ENCODE measurements around the gene KRTAP27-1. TPM values are rescaled to one million over a fixed set of nuclear protein-coding genes. Genes with fewer than 3 reads are reported as not detected.

The KRTAP27-1 gene
- total RNA-seq, 1 experiment from 2014 or later, result not detected

- DNase-seq, result no peak
- no peaks in the 10 kb centered on the region for H3K27me3 ChIP-seq
Measured at GRCh38 chr21:30326390-30326789, 11.1 kb downstream of the KRTAP27-1 start.

GRCh38 chr21:30320215-30320614 lies 17.3 kb downstream of the KRTAP27-1 start, which contains the start of gene KRTAP26-1:
KRTAP26-1 (minus strand) TSS chr21:30320315; CDS start chr21:30320035, 280 bp downstream.
- H3K4me3 ChIP-seq, result no peak within 1 kb of the TSS
- no peaks in the 10 kb centered on the region for H3K36me3 ChIP-seq
- H3K9me3 ChIP-seq, result no peaks in the 10 kb centered on the region
- no peaks in the 10 kb centered on the region; the same call in 1 of the 2 replicates for H3K27me3 ChIP-seq
- DNase-seq, result no peak

More at GRCh38 chr21:30326390-30326789, 11.1 kb downstream of the KRTAP27-1 start:
- Histone ChIP-seq H3K9me3 (0 out of 2 replicates have a peak, but pooled peaks cover 4% of the 10 kb centered on the region), H3K36me3 (no peaks in the 10 kb centered on the region), H3K4me3 (no peak overlapping the region)

- no peak for DNase-seq
- Histone ChIP-seq H3K36me3 (no peaks in the 10 kb centered on the region), H3K4me3 (no peak overlapping the region), H3K27me3 (no peaks in the 10 kb centered on the region; the same call in 1 of the 2 replicates), H3K9me3 (no peaks in the 10 kb centered on the region)
Measured at GRCh38 chr21:30315701-30316100, 21.8 kb downstream of the KRTAP27-1 start.

GRCh38 chr21:30306884-30307283 lies 30.6 kb downstream of the KRTAP27-1 start:
- no peak for DNase-seq
- no peaks in the 10 kb centered on the region for H3K9me3 ChIP-seq
- H3K27me3 ChIP-seq, result no peaks in the 10 kb centered on the region
- H3K4me3 ChIP-seq, result no peak overlapping the region
- no peaks in the 10 kb centered on the region for H3K36me3 ChIP-seq

- H3K27me3 ChIP-seq, result no peaks in the 10 kb centered on the region
- no peaks in the 10 kb centered on the region for H3K36me3 ChIP-seq
- H3K4me3 ChIP-seq, result no peak overlapping the region
- DNase-seq, result no peak
- no peaks in the 10 kb centered on the region for H3K9me3 ChIP-seq
Measured at GRCh38 chr21:30305136-30305535, 32.4 kb downstream of the KRTAP27-1 start.

DNA sequence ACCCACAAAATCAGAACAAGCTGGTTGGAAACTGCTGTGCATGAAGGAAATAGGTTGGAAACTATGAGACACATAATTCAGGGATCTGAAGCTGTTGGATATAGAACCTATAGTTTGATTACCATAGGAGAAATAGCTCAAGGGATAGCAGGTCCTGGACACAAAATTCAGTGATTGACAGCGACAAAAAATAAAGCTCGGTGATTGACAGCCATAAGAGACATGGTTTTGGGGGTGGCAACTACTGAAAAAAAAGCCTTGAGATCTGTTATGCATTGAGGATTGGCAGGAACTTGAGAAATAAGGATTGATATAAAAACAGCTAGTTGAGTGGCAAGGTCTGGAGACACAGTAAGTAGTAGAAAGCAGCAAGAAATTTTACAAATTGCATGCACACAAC lies 48.3 kb downstream of the KRTAP27-1 start, which contains the start of gene KRTAP25-1:
Gene KRTAP25-1, minus strand, starts transcription at position 300 of the 400 bp plus-strand sequence. Its CDS starts 24 bp downstream, at position 276.
- DNase-seq, result no peak
- H3K4me3 ChIP-seq, result no peak within 1 kb of the TSS
- H3K9me3 ChIP-seq, result no peaks in the 10 kb centered on the region
- H3K36me3 ChIP-seq, result no peaks in the 10 kb centered on the region
- no peaks in the 10 kb centered on the region; the same call in 1 of the 2 replicates for H3K27me3 ChIP-seq

Other genes starting within 250 kb of the KRTAP27-1 start
- gene CLDN17, start 170.9 kb downstream of the KRTAP27-1 start, total RNA-seq (2014; rRNA removed; shearing (Covaris generic); ENCODE audit: low replicate concordance), result not detected in 2 replicates
- not detected in 2 replicates for gene CLDN8, start 121.6 kb downstream of the KRTAP27-1 start, total RNA-seq (2014; rRNA removed; shearing (Covaris generic); ENCODE audit: low replicate concordance)
- gene KRTAP24-1, start 54.7 kb downstream of the KRTAP27-1 start, total RNA-seq (2014; rRNA removed; shearing (Covaris generic); ENCODE audit: low replicate concordance), result not detected in 2 replicates
- not detected in 2 replicates for gene KRTAP25-1, start 48.2 kb downstream of the KRTAP27-1 start, total RNA-seq (2014; rRNA removed; shearing (Covaris generic); ENCODE audit: low replicate concordance)
- gene KRTAP26-1, start 17.4 kb downstream of the KRTAP27-1 start, total RNA-seq (2014; rRNA removed; shearing (Covaris generic); ENCODE audit: low replicate concordance), result not detected in 2 replicates
- not detected in 2 replicates for gene KRTAP23-1, start 10.9 kb upstream of the KRTAP27-1 start, total RNA-seq (2014; rRNA removed; shearing (Covaris generic); ENCODE audit: low replicate concordance)
- not detected in 2 replicates for gene KRTAP13-2, start 34.6 kb upstream of the KRTAP27-1 start, total RNA-seq (2014; rRNA removed; shearing (Covaris generic); ENCODE audit: low replicate concordance)
- gene KRTAP13-1, start 58.3 kb upstream of the KRTAP27-1 start, total RNA-seq (2014; rRNA removed; shearing (Covaris generic); ENCODE audit: low replicate concordance), result not detected in 2 replicates
- not detected in 2 replicates for gene KRTAP13-3, start 88.2 kb upstream of the KRTAP27-1 start, total RNA-seq (2014; rRNA removed; shearing (Covaris generic); ENCODE audit: low replicate concordance)
- gene KRTAP13-4, start 92.5 kb upstream of the KRTAP27-1 start, total RNA-seq (2014; rRNA removed; shearing (Covaris generic); ENCODE audit: low replicate concordance), result not detected in 2 replicates
- gene KRTAP15-1, start 102.6 kb upstream of the KRTAP27-1 start, total RNA-seq (2014; rRNA removed; shearing (Covaris generic); ENCODE audit: low replicate concordance), result not detected in 2 replicates
- gene KRTAP19-1, start 142.7 kb upstream of the KRTAP27-1 start, total RNA-seq (2014; rRNA removed; shearing (Covaris generic); ENCODE audit: low replicate concordance), result not detected in 2 replicates
- gene KRTAP19-2, start 149.7 kb upstream of the KRTAP27-1 start, total RNA-seq (2014; rRNA removed; shearing (Covaris generic); ENCODE audit: low replicate concordance), result not detected in 2 replicates
- gene KRTAP19-3, start 154.3 kb upstream of the KRTAP27-1 start, total RNA-seq (2014; rRNA removed; shearing (Covaris generic); ENCODE audit: low replicate concordance), result not detected in 2 replicates
- not detected in 2 replicates for gene KRTAP19-4, start 159.5 kb upstream of the KRTAP27-1 start, total RNA-seq (2014; rRNA removed; shearing (Covaris generic); ENCODE audit: low replicate concordance)
- gene KRTAP19-5, start 164.4 kb upstream of the KRTAP27-1 start, total RNA-seq (2014; rRNA removed; shearing (Covaris generic); ENCODE audit: low replicate concordance), result not detected in 2 replicates
- not detected in 2 replicates for gene KRTAP19-6, start 204.2 kb upstream of the KRTAP27-1 start, total RNA-seq (2014; rRNA removed; shearing (Covaris generic); ENCODE audit: low replicate concordance)
- not detected in 2 replicates for gene KRTAP19-7, start 223.6 kb upstream of the KRTAP27-1 start, total RNA-seq (2014; rRNA removed; shearing (Covaris generic); ENCODE audit: low replicate concordance)

Measured in MG63 (cell line).